ENCODE measurements around the gene ABHD14A.

DNA sequence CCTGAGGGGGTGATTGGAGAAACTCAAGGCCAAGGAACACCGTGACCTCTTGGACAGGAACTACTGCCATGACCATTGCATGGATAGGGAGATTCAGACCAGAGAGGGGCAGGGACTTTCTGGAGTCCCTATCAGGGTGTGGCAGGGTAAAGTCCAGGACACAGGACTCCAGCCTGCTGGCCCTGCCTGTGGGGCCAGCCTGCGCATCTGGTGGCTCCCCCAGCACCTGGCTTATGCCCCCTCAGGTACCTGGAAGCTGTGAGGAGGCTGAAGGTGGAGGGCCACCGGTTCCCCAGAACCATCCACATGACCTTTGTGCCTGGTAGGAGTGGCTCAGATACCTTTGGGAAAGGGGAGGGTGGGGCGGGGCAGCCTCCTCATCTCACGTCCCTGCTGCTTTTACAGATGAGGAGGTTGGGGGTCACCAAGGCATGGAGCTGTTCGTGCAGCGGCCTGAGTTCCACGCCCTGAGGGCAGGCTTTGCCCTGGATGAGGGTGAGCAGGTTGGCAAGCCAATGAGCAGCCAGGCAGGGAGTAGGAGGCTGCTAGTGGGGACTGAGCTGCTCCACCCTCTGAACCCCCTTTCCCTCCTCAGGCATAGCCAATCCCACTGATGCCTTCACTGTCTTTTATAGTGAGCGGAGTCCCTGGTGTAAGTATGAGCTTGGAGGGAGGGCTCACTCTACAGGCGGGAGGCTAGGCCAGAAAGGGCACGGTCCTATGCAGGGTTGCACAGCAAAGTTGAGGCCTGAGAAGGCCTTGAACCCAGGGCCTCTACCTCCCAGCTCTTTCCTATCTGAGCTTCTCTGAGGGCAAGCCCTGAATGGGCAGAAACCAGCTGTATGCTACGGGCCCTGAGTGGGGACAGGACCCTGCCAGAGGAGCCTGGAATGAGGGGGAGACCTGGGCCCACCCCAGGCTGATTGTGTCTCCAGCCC, 11.4 kb downstream of the ABHD14A start:
- TF ChIP-seq, protein P1, sequence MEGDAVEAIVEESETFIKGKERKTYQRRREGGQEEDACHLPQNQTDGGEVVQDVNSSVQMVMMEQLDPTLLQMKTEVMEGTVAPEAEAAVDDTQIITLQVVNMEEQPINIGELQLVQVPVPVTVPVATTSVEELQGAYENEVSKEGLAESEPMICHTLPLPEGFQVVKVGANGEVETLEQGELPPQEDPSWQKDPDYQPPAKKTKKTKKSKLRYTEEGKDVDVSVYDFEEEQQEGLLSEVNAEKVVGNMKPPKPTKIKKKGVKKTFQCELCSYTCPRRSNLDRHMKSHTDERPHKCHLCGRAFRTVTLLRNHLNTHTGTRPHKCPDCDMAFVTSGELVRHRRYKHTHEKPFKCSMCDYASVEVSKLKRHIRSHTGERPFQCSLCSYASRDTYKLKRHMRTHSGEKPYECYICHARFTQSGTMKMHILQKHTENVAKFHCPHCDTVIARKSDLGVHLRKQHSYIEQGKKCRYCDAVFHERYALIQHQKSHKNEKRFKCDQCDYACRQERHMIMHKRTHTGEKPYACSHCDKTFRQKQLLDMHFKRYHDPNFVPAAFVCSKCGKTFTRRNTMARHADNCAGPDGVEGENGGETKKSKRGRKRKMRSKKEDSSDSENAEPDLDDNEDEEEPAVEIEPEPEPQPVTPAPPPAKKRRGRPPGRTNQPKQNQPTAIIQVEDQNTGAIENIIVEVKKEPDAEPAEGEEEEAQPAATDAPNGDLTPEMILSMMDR (IDR thresholded peaks at IDR 0.05 in 4 of 5, conservative IDR thresholded peaks at IDR 0.05 in 1 of 5), result no peak
- TF ChIP-seq POLR2A (IDR thresholded peaks at IDR 0.05), result no peak
